ENCODE data around the gene NHLH1.

NHLH1 gene

DNA sequence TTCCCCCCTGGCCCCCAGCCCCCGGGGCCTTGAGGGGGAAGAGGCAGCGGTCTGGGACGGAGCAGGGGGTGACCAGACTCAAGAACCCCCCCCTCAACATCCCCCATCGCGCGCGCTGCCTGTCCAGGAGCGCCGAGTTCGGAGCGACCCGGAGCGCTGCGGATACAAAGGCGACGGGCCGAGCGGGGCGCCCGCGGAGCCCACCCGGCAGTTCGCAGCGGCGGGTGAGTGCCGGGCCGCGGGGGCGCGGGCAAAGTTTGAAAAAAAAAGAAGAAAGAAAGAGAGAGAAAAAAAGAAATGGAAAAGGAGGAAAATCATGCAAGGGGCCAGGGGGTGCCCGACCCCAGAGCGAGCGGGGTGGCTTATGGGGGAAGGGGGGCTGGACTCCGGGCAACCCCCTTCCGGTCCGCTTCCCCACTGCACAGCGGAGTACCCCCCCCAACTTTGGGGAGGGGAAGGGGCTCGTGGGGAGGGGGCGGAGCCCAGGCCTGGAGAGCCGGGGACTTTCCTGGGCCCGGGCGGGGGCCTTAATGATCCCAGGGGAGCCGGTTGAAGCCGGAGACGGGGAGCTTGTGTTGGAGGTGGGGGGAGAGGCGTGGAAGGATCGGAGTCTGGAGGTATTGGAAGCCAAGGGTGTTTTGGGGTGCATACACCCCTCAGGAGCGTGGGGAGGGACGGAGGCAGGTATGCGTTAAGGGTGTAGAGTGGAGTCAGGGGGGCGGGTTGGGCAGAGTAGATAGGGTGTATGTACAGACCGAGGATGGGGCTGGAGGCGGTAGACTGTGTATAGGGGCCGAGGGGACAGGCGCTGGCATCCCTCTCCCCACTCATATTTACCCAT lies 34.0 kb downstream of the NHLH1 start:
- Histone ChIP-seq H3K4me3 (ENCODE audit: low read length in 2 of 2) (peak overlapping the region; percentile 62 to 74), H3K9ac (ENCODE audit: low read depth in 1 of 2, low read length in 2 of 2) (peak overlapping the region; percentile 47 to 64), H3K4me1 (ENCODE audit: control insufficient read depth in 2 of 2, insufficient read depth in 2 of 2, low read length in 2 of 2) (peaks cover 8 to 9% of the 10 kb centered on the region in 2 donors), H3K36me3 (ENCODE audit: control insufficient read depth in 2 of 2, insufficient read depth in 2 of 2, low read length in 2 of 2) (no peaks in the 10 kb centered on the region), H3K9me3 (ENCODE audit: control insufficient read depth in 2 of 2, low read length in 2 of 2) (no peaks in the 10 kb centered on the region), H3K27me3 (ENCODE audit: control insufficient read depth in 2 of 2, insufficient read depth in 2 of 2, low read length in 2 of 2) (peaks cover 0 to 5% of the 10 kb centered on the region in 2 donors), H3K27ac (ENCODE audit: low read depth in 2 of 2, low read length in 2 of 2) (peak overlapping the region; percentile 37 to 52)

GRCh38 chr1:160401487-160401805 lies 34.6 kb downstream of the NHLH1 start:
- peaks cover 0 to 5% of the 10 kb centered on the region in 2 donors for H3K27me3 ChIP-seq (ENCODE audit: control insufficient read depth in 2 of 2, insufficient read depth in 2 of 2, low read length in 2 of 2)
- H3K4me3 ChIP-seq (ENCODE audit: low read length in 2 of 2) = peak overlapping the region; percentile 62 to 74
- H3K9ac ChIP-seq (ENCODE audit: low read depth in 1 of 2, low read length in 2 of 2) = peak overlapping the region; percentile 47 to 64
- no peaks in the 10 kb centered on the region for H3K9me3 ChIP-seq (ENCODE audit: control insufficient read depth in 2 of 2, low read length in 2 of 2)
- H3K4me1 ChIP-seq (ENCODE audit: control insufficient read depth in 2 of 2, insufficient read depth in 2 of 2, low read length in 2 of 2) = peaks cover 8 to 9% of the 10 kb centered on the region in 2 donors
- H3K27ac ChIP-seq (ENCODE audit: low read depth in 2 of 2, low read length in 2 of 2) = peak overlapping the region in 1 of 2 donors; percentile 27
- no peaks in the 10 kb centered on the region for H3K36me3 ChIP-seq (ENCODE audit: control insufficient read depth in 2 of 2, insufficient read depth in 2 of 2, low read length in 2 of 2)

- Histone ChIP-seq H3K9ac (ENCODE audit: low read depth in 1 of 2, low read length in 2 of 2) (peak overlapping the region in 1 of 2 donors; percentile 64), H3K36me3 (ENCODE audit: control insufficient read depth in 2 of 2, insufficient read depth in 2 of 2, low read length in 2 of 2) (no peaks in the 10 kb centered on the region), H3K27ac (ENCODE audit: low read depth in 2 of 2, low read length in 2 of 2) (no peak overlapping the region), H3K9me3 (ENCODE audit: control insufficient read depth in 2 of 2, low read length in 2 of 2) (no peaks in the 10 kb centered on the region), H3K4me3 (ENCODE audit: low read length in 2 of 2) (peak overlapping the region in 1 of 2 donors; percentile 74), H3K27me3 (ENCODE audit: control insufficient read depth in 2 of 2, insufficient read depth in 2 of 2, low read length in 2 of 2) (peaks cover 0 to 5% of the 10 kb centered on the region in 2 donors), H3K4me1 (ENCODE audit: control insufficient read depth in 2 of 2, insufficient read depth in 2 of 2, low read length in 2 of 2) (peaks cover 8 to 9% of the 10 kb centered on the region in 2 donors)
Measured at GRCh38 chr1:160402001-160402795, 35.3 kb downstream of the NHLH1 start.

- H3K9ac ChIP-seq (ENCODE audit: low read depth in 1 of 2, low read length in 2 of 2) = no peak overlapping the region
- H3K4me1 ChIP-seq (ENCODE audit: control insufficient read depth in 2 of 2, insufficient read depth in 2 of 2, low read length in 2 of 2) = peaks cover 12% of the 10 kb centered on the region in 2 donors
Measured at GRCh38 chr1:160403244-160403643, 36.4 kb downstream of the NHLH1 start.

DNA sequence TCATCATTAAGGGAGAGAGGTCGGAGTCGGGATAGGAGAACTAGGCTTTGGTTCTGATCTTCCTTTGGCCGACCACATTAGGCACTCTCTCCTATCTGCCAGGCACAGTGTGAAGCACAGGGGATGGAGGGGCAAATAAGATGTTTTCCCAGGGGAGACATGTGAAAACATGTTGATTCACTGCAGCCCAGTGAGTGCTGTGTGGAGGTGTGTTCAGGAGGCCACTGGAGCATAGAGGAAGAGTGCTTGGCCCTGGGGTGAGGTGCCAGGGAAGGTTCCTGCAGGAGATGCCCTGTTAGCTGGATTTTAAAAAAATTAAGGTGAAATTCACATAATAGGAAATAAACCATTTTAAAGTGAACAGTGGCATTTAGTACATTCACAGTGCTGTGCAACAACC lies 37.2 kb downstream of the NHLH1 start:
- Histone ChIP-seq H3K9ac (ENCODE audit: low read depth in 1 of 2, low read length in 2 of 2) (no peak overlapping the region), H3K27me3 (ENCODE audit: control insufficient read depth in 2 of 2, insufficient read depth in 2 of 2, low read length in 2 of 2) (peaks cover 0 to 5% of the 10 kb centered on the region in 2 donors), H3K4me3 (ENCODE audit: low read length in 2 of 2) (no peak overlapping the region), H3K4me1 (ENCODE audit: control insufficient read depth in 2 of 2, insufficient read depth in 2 of 2, low read length in 2 of 2) (peaks cover 12 to 14% of the 10 kb centered on the region in 2 donors), H3K36me3 (ENCODE audit: control insufficient read depth in 2 of 2, insufficient read depth in 2 of 2, low read length in 2 of 2) (no peaks in the 10 kb centered on the region), H3K27ac (ENCODE audit: low read depth in 2 of 2, low read length in 2 of 2) (no peak overlapping the region), H3K9me3 (ENCODE audit: control insufficient read depth in 2 of 2, low read length in 2 of 2) (no peaks in the 10 kb centered on the region)

More at GRCh38 chr1:160403244-160403643, 36.4 kb downstream of the NHLH1 start:
- Histone ChIP-seq H3K4me3 (ENCODE audit: low read length in 2 of 2) (no peak overlapping the region), H3K27ac (ENCODE audit: low read depth in 2 of 2, low read length in 2 of 2) (no peak overlapping the region), H3K36me3 (ENCODE audit: control insufficient read depth in 2 of 2, insufficient read depth in 2 of 2, low read length in 2 of 2) (no peaks in the 10 kb centered on the region), H3K27me3 (ENCODE audit: control insufficient read depth in 2 of 2, insufficient read depth in 2 of 2, low read length in 2 of 2) (peaks cover 0 to 5% of the 10 kb centered on the region in 2 donors), H3K9me3 (ENCODE audit: control insufficient read depth in 2 of 2, low read length in 2 of 2) (no peaks in the 10 kb centered on the region)

- Histone ChIP-seq H3K27me3 (ENCODE audit: control insufficient read depth in 2 of 2, insufficient read depth in 2 of 2, low read length in 2 of 2) (peaks cover 0 to 5% of the 10 kb centered on the region in 2 donors), H3K9ac (ENCODE audit: low read depth in 1 of 2, low read length in 2 of 2) (no peak overlapping the region), H3K36me3 (ENCODE audit: control insufficient read depth in 2 of 2, insufficient read depth in 2 of 2, low read length in 2 of 2) (no peaks in the 10 kb centered on the region), H3K27ac (ENCODE audit: low read depth in 2 of 2, low read length in 2 of 2) (peak overlapping the region in 1 of 2 donors; percentile 43), H3K9me3 (ENCODE audit: control insufficient read depth in 2 of 2, low read length in 2 of 2) (no peaks in the 10 kb centered on the region), H3K4me1 (ENCODE audit: control insufficient read depth in 2 of 2, insufficient read depth in 2 of 2, low read length in 2 of 2) (peaks cover 12 to 14% of the 10 kb centered on the region in 2 donors), H3K4me3 (ENCODE audit: low read length in 2 of 2) (no peak overlapping the region)
Measured at GRCh38 chr1:160405331-160405877, 38.5 kb downstream of the NHLH1 start.

- no peaks in the 10 kb centered on the region for H3K9me3 ChIP-seq (ENCODE audit: control insufficient read depth in 2 of 2, low read length in 2 of 2)
- no peaks in the 10 kb centered on the region for H3K36me3 ChIP-seq (ENCODE audit: control insufficient read depth in 2 of 2, insufficient read depth in 2 of 2, low read length in 2 of 2)
- peaks cover 0 to 4% of the 10 kb centered on the region in 2 donors for H3K27me3 ChIP-seq (ENCODE audit: control insufficient read depth in 2 of 2, insufficient read depth in 2 of 2, low read length in 2 of 2)
- no peak overlapping the region for H3K9ac ChIP-seq (ENCODE audit: low read depth in 1 of 2, low read length in 2 of 2)
- peaks cover 9 to 11% of the 10 kb centered on the region in 2 donors for H3K4me1 ChIP-seq (ENCODE audit: control insufficient read depth in 2 of 2, insufficient read depth in 2 of 2, low read length in 2 of 2)
- H3K27ac ChIP-seq (ENCODE audit: low read depth in 2 of 2, low read length in 2 of 2) = peak overlapping the region in 1 of 2 donors; percentile 38
- no peak overlapping the region for H3K4me3 ChIP-seq (ENCODE audit: low read length in 2 of 2)
Measured at GRCh38 chr1:160406131-160406968, 39.5 kb downstream of the NHLH1 start.

- Histone ChIP-seq H3K9me3 (ENCODE audit: control insufficient read depth in 2 of 2, low read length in 2 of 2) (no peaks in the 10 kb centered on the region), H3K27ac (ENCODE audit: low read depth in 2 of 2, low read length in 2 of 2) (no peak overlapping the region), H3K4me1 (ENCODE audit: control insufficient read depth in 2 of 2, insufficient read depth in 2 of 2, low read length in 2 of 2) (peaks cover 5 to 9% of the 10 kb centered on the region in 2 donors), H3K27me3 (ENCODE audit: control insufficient read depth in 2 of 2, insufficient read depth in 2 of 2, low read length in 2 of 2) (no peaks in the 10 kb centered on the region), H3K4me3 (ENCODE audit: low read length in 2 of 2) (no peak overlapping the region), H3K36me3 (ENCODE audit: control insufficient read depth in 2 of 2, insufficient read depth in 2 of 2, low read length in 2 of 2) (no peaks in the 10 kb centered on the region), H3K9ac (ENCODE audit: low read depth in 1 of 2, low read length in 2 of 2) (no peak overlapping the region)
Measured at GRCh38 chr1:160407839-160408801, 41.2 kb downstream of the NHLH1 start.

- Histone ChIP-seq H3K27ac (ENCODE audit: low read depth in 2 of 2, low read length in 2 of 2) (no peak overlapping the region), H3K36me3 (ENCODE audit: control insufficient read depth in 2 of 2, insufficient read depth in 2 of 2, low read length in 2 of 2) (no peaks in the 10 kb centered on the region), H3K4me1 (ENCODE audit: control insufficient read depth in 2 of 2, insufficient read depth in 2 of 2, low read length in 2 of 2) (peaks cover 5 to 9% of the 10 kb centered on the region in 2 donors), H3K9ac (ENCODE audit: low read depth in 1 of 2, low read length in 2 of 2) (no peak overlapping the region), H3K27me3 (ENCODE audit: control insufficient read depth in 2 of 2, insufficient read depth in 2 of 2, low read length in 2 of 2) (no peaks in the 10 kb centered on the region), H3K4me3 (ENCODE audit: low read length in 2 of 2) (no peak overlapping the region), H3K9me3 (ENCODE audit: control insufficient read depth in 2 of 2, low read length in 2 of 2) (no peaks in the 10 kb centered on the region)
Measured at GRCh38 chr1:160408864-160409263, 42.0 kb downstream of the NHLH1 start.

All from mucosa of rectum (tissue), 2 donors.